ENCODE measurements around the gene MYO10.
"Not testable (repeated sequence)": the region's sequence is repeated elsewhere in the genome, so short reads cannot be mapped to it uniquely, and the experiment has no call there.

The MYO10 gene

GRCh38 chr5:16669776-16670175 lies 266.3 kb downstream of the MYO10 start:
- no peak for DNase-seq (ENCODE audit: low read depth in 2 of 2)

GRCh38 chr5:16668631-16669030 lies 267.5 kb downstream of the MYO10 start:
- no peak for DNase-seq (ENCODE audit: low read depth in 2 of 2)

GRCh38 chr5:16668194-16668593 lies 267.9 kb downstream of the MYO10 start:
- DNase-seq (ENCODE audit: low read depth in 2 of 2) = no peak

GRCh38 chr5:16666883-16667398 lies 269.1 kb downstream of the MYO10 start:
- no peak for DNase-seq (ENCODE audit: low read depth in 2 of 2)

GRCh38 chr5:16666130-16666882 lies 269.8 kb downstream of the MYO10 start:
- no peak for DNase-seq (ENCODE audit: low read depth in 2 of 2)

GRCh38 chr5:16665601-16666000 lies 270.5 kb downstream of the MYO10 start:
- no peak for DNase-seq (ENCODE audit: low read depth in 2 of 2)

GRCh38 chr5:16664368-16664767 lies 271.7 kb downstream of the MYO10 start:
- DNase-seq (ENCODE audit: low read depth in 2 of 2) = no peak

GRCh38 chr5:16663840-16664239 lies 272.2 kb downstream of the MYO10 start:
- DNase-seq (ENCODE audit: low read depth in 2 of 2) = no peak

GRCh38 chr5:16661713-16662112 lies 274.4 kb downstream of the MYO10 start:
- DNase-seq (ENCODE audit: low read depth in 2 of 2) = no peak

- DNase-seq (ENCODE audit: low read depth in 2 of 2) = no peak
Measured at GRCh38 chr5:16660982-16661381, 275.1 kb downstream of the MYO10 start.

- no peak for DNase-seq (ENCODE audit: low read depth in 2 of 2)
Measured at GRCh38 chr5:16659536-16659935, 276.6 kb downstream of the MYO10 start.

- no peak for DNase-seq (ENCODE audit: low read depth in 2 of 2)
Measured at GRCh38 chr5:16656561-16657191, 279.4 kb downstream of the MYO10 start.

- DNase-seq (ENCODE audit: low read depth in 2 of 2) = no peak
Measured at GRCh38 chr5:16654647-16655334, 281.3 kb downstream of the MYO10 start.

GRCh38 chr5:16648739-16649138 lies 287.3 kb downstream of the MYO10 start:
- DNase-seq (ENCODE audit: low read depth in 2 of 2) = not testable (repeated sequence)

GRCh38 chr5:16644301-16644889 lies 291.7 kb downstream of the MYO10 start:
- DNase-seq (ENCODE audit: low read depth in 2 of 2) = no peak

- no peak for DNase-seq (ENCODE audit: low read depth in 2 of 2)
Measured at GRCh38 chr5:16642867-16643266, 293.2 kb downstream of the MYO10 start.

- DNase-seq (ENCODE audit: low read depth in 2 of 2) = no peak
Measured at GRCh38 chr5:16639206-16639605, 296.9 kb downstream of the MYO10 start.

- DNase-seq (ENCODE audit: low read depth in 2 of 2) = no peak
Measured at GRCh38 chr5:16628376-16628775, 307.7 kb downstream of the MYO10 start.

GRCh38 chr5:16626696-16627264 lies 309.3 kb downstream of the MYO10 start:
- no peak for DNase-seq (ENCODE audit: low read depth in 2 of 2)

GRCh38 chr5:16625096-16625495 lies 311.0 kb downstream of the MYO10 start:
- no peak for DNase-seq (ENCODE audit: low read depth in 2 of 2)

GRCh38 chr5:16619136-16619535 lies 317.0 kb downstream of the MYO10 start:
- DNase-seq (ENCODE audit: low read depth in 2 of 2) = no peak

All from stimulated activated CD8-positive, alpha-beta memory T cell treated with anti-CD3 and anti-CD28 coated beads, Interleukin-7, amount 100 ng/mL, for 4 hours (primary cell).